Activated CD8-positive, alpha-beta T cell treated with anti-CD3 and anti-CD28 coated beads for 36 hours (primary cell): ENCODE data around the gene IPP. TPM values are rescaled to one million over a fixed set of nuclear protein-coding genes. Genes with fewer than 3 reads are reported as not detected.
"Not testable (repeated sequence)": the region's sequence is repeated elsewhere in the genome, so short reads cannot be mapped to it uniquely, and the experiment has no call there.

ENCODE experiments used
- ATAC-seq: fragments of 200-7000 bp; cut with Tn5 transposase; one replicate; pipeline ENCODE4 v1.10.0; 2021; ENCODE audit warnings: mild to moderate bottlenecking, moderate library complexity
- CTCF ChIA-PET: fragments of 350-600 bp; sonication (Branson Sonifier 250); formaldehyde crosslinking; loops from one replicate; lab custom pipeline; 2021; ENCODE audit warnings: antibody characterized with exemption; lab: Charles Lee
- POLR2A ChIA-PET: fragments of 350-600 bp; sonication (Branson Sonifier 250); formaldehyde crosslinking; loops from one replicate; lab custom pipeline; 2021; ENCODE audit warnings: antibody characterized with exemption; lab: Charles Lee
- DNase-seq: peaks from one replicate; pipeline ENCODE4 v3.0.0-alpha.2; 2020
- H3K27ac Mint-ChIP-seq: one replicate; pipeline ENCODE4 v1.8.0; 2021; ENCODE audit warnings: mild to moderate bottlenecking, mixed read lengths
- H3K27me3 Mint-ChIP-seq: one replicate; pipeline ENCODE4 v1.8.0; 2021; ENCODE audit warnings: mixed read lengths
- H3K36me3 Mint-ChIP-seq: one replicate; pipeline ENCODE4 v1.8.0; 2021; ENCODE audit warnings: low read depth, mixed read lengths
- H3K4me1 Mint-ChIP-seq: one replicate; pipeline ENCODE4 v1.8.0; 2021; ENCODE audit warnings: low read depth, mixed read lengths
- H3K4me3 Mint-ChIP-seq: one replicate; pipeline ENCODE4 v1.8.0; 2021; ENCODE audit warnings: mild to moderate bottlenecking, moderate library complexity, mixed read lengths
- H3K9me3 Mint-ChIP-seq: one replicate; pipeline ENCODE4 v1.8.0; 2021; ENCODE audit warnings: mixed read lengths
- intact Hi-C: fragments of 100-400 bp; cut with micrococcal nuclease; formaldehyde crosslinking; loops from one replicate; pipeline ENCODE4 v1.10.0; 2022
- total RNA-seq, 2 experiments: library from RNA; stranded (reverse); gene quantifications; one replicate each; pipeline ENCODE4 v1.2.3, GENCODE V29; 2021
- TF ChIP-seq, protein P1 (sequence below): fragments of 200-600 bp; IDR thresholded peaks from one replicate; pipeline ENCODE4 v1.8.0; 2022; ENCODE audit warnings: antibody characterized with exemption, mild to moderate bottlenecking

IPP gene
- total RNA-seq, 2 experiments from 2014 or later = 14.7 to 16.7 TPM

DNA sequence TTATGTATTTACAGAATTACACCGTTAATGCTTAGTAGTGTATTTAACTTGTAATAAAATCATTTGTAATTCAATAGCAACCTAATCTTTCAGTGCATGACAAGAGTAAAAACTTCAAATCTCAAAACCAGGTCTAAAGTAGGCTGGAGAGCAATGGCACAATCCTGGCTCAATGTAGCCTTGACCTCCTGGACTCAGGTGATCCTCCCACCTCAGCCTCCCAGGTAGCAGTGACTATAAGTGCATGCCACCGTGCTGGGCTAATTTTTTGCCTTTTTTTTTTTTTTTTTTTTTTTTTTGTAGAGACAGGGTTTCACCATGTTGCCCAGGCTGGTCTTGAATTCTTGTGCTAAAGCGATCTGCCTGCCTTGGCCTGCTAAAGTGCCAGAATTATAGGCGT, 11.3 kb downstream of the IPP start:
- intact Hi-C loops = no loop called here
- ChIA-PET POLR2A (interaction anchor here (1.3 kb wide), 1 partner anchor 10 kb away, joined by 5 read pairs; no protein-coding TSS in a partner anchor), CTCF (no interaction called here)
- H3K4me1 Mint-ChIP-seq = peaks cover 13% of the 10 kb centered on the region
- H3K27ac Mint-ChIP-seq = no peak overlapping the region
- H3K9me3 Mint-ChIP-seq = no peaks in the 10 kb centered on the region
- H3K36me3 Mint-ChIP-seq = peaks cover 22% of the 10 kb centered on the region
- H3K4me3 Mint-ChIP-seq = no peak overlapping the region
- ATAC-seq (no peak), DNase-seq (no peak)
- TF ChIP-seq, protein P1, sequence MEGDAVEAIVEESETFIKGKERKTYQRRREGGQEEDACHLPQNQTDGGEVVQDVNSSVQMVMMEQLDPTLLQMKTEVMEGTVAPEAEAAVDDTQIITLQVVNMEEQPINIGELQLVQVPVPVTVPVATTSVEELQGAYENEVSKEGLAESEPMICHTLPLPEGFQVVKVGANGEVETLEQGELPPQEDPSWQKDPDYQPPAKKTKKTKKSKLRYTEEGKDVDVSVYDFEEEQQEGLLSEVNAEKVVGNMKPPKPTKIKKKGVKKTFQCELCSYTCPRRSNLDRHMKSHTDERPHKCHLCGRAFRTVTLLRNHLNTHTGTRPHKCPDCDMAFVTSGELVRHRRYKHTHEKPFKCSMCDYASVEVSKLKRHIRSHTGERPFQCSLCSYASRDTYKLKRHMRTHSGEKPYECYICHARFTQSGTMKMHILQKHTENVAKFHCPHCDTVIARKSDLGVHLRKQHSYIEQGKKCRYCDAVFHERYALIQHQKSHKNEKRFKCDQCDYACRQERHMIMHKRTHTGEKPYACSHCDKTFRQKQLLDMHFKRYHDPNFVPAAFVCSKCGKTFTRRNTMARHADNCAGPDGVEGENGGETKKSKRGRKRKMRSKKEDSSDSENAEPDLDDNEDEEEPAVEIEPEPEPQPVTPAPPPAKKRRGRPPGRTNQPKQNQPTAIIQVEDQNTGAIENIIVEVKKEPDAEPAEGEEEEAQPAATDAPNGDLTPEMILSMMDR = no peak
- H3K27me3 Mint-ChIP-seq = no peaks in the 10 kb centered on the region

DNA sequence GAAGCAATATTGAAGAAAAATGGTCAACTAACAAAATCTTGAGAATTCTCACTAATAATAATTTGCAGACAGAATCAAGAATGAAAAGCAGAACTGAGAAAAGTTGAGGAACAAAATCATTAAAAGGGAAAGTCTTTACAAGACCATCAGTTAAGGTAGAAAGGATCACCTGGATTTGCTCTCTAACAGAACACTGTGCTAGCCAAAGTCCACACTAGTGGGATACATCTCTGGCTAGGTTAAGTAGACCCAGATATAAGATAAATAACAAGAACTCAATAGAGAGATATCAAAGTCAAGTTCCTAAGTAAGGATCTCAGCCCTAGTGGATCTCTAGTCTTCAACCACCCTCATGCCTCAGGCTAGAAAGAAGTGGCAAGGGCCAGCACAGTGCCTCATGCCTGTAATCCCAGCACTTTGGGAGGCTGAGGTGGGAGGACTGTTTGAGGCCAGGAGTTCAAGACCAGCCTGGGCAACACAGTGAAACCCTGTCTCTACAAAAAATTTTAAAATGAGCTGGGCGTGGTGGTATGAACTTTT, 19.6 kb downstream of the IPP start:
- Mint-ChIP-seq H3K4me3 (no peak overlapping the region), H3K9me3 (no peaks in the 10 kb centered on the region), H3K27ac (no peak overlapping the region), H3K4me1 (peaks cover 4% of the 10 kb centered on the region), H3K36me3 (peaks cover 1% of the 10 kb centered on the region), H3K27me3 (no peaks in the 10 kb centered on the region)
- intact Hi-C loops = no loop called here
- ChIA-PET CTCF (no interaction called here), POLR2A (no interaction called here)
- DNase-seq (no peak), ATAC-seq (no peak)
- TF ChIP-seq, protein P1 = no peak

DNA sequence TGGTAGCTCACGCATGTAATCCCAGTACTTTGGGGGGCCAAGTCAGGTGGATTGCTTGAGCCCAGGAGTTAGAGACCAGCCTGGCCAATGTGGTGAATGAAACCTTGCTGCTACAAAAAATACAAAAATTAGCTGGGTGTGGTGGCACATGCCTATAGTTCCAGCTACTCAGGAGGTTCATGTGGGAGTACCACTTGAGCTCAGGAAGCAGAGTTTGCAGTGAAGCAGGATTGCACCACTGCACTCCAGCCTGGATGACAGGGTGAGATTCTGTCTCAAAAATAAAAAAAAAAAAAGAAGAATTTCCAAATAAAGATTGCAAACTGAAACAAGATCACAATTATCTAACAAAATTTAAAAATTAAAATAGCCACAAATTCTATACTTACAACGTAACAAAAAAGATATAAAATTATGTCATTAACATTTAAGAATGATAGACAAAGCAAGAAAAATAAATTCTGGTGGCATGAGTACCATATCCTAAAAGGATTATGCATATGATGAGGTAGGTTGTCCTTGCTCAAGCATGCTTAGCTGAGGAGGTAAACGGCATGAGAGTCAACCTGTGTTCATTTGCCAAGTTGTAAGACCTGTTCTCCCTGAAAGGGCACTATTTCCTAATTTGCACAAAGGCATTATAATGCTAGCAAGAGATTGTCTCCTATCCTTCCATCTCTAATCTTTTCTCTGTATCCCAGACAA, 20.2 kb downstream of the IPP start:
- peaks cover 1% of the 10 kb centered on the region for H3K36me3 Mint-ChIP-seq
- H3K27me3 Mint-ChIP-seq = no peaks in the 10 kb centered on the region
- no peak for ATAC-seq
- H3K27ac Mint-ChIP-seq = no peak overlapping the region
- H3K4me3 Mint-ChIP-seq = no peak overlapping the region
- POLR2A ChIA-PET = no interaction called here
- H3K9me3 Mint-ChIP-seq = no peaks in the 10 kb centered on the region
- TF ChIP-seq, protein P1 = no peak
- DNase-seq = no peak
- intact Hi-C loops = no loop called here
- H3K4me1 Mint-ChIP-seq = peaks cover 4% of the 10 kb centered on the region
- CTCF ChIA-PET = no interaction called here

DNA sequence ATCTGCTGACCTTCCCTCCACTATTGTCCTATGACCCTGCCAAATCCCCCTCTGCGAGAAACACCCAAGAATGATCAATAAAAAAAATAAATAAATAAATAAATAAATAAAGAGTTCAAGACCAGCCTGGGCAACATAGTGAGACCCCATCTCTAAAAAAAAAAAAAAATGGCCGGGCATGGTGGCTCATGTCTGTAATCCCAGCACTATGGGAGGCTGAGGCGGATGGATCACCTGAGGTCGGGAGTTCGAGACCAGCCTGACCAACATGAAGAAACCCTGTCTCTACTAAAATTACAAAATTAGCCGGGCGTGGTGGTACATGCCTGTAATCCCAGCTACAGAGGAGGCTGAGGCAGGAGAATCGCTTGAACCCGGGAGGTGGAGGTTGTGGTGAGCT, 24.4 kb downstream of the IPP start:
- H3K27ac Mint-ChIP-seq, intact Hi-C loops, POLR2A ChIA-PET, H3K9me3 Mint-ChIP-seq, H3K4me3 Mint-ChIP-seq, H3K4me1 Mint-ChIP-seq, H3K27me3 Mint-ChIP-seq, H3K36me3 Mint-ChIP-seq, DNase-seq, CTCF ChIA-PET, ATAC-seq: not testable (repeated sequence)

DNA sequence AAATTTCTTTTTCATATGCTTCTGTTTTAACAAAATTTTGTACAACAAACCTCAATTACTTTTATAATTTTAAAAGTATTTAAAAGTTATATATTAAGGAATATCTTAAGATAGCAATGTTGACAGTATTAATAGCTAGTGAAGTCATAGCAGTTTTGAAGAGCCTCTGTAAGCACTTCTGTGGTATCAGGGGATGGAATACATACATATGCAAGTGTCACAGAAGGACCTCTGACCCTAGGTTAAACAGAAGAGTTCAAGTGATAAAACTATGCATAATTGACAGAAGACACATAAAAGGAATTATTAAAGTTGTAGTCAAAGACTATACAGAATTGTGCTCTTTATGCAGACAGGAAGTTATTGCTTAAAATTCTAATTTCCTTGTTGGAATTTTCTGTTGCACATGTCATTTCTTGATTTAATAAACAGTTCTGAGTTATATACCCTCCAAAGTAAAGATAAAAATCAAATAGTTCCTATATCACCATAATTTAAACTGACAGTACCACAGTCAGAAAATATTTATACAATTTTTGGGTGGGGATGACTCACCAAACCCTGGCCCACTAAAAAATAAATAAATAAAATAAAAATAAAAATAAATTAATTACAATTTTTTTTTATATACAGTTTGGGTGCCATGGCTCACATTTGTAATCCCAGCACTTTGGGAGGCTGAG, 27.1 kb downstream of the IPP start:
- Mint-ChIP-seq H3K4me3 (no peak overlapping the region), H3K9me3 (no peaks in the 10 kb centered on the region), H3K27me3 (no peaks in the 10 kb centered on the region), H3K36me3 (peaks cover 1% of the 10 kb centered on the region), H3K4me1 (no peaks in the 10 kb centered on the region), H3K27ac (no peak overlapping the region)
- DNase-seq = no peak
- ChIA-PET CTCF (no interaction called here), POLR2A (no interaction called here)
- intact Hi-C loops = no loop called here
- ATAC-seq = no peak
- TF ChIP-seq, protein P1 = no peak
